CD4-positive, CD25-positive, alpha-beta regulatory T cell (primary cell): ENCODE data around the gene STIM1. TPM values are rescaled to one million over a fixed set of nuclear protein-coding genes. Genes with fewer than 3 reads are reported as not detected.

Experiments used
- ATAC-seq, 2 donors: fragments of 150-1000 bp; cut with Tn5 transposase; one replicate each; pipeline ENCODE4 v1.10.0; 2021; ENCODE audit warnings: low read depth in 2 of 2, moderate number of reproducible peaks in 2 of 2, moderate library complexity in 1 of 2
- DNase-seq, 3 donors: peaks; one replicate each; pipeline versions ENCODE4 v3.0.0 to v3.0.0-alpha.2; 2012 to 2022; ENCODE audit warnings: mixed read lengths in 1 of 3
- H3K27ac ChIP-seq: one replicate; pipeline ENCODE4 v1.7.0; 2013; ENCODE audit warnings: mild to moderate bottlenecking, low read length; ENCODE audit not compliant: insufficient read depth, poor library complexity, severe bottlenecking
- H3K27me3 ChIP-seq: one replicate; pipeline ENCODE4 v1.7.0; 2013; ENCODE audit warnings: low read length; ENCODE audit not compliant: control insufficient read depth, insufficient read depth
- H3K36me3 ChIP-seq: one replicate; pipeline ENCODE4 v1.7.0; 2013; ENCODE audit warnings: mild to moderate bottlenecking, low read length, moderate library complexity; ENCODE audit not compliant: control insufficient read depth, insufficient read depth
- H3K4me1 ChIP-seq: 2 replicates; pipeline ENCODE4 v1.7.0; 2013; ENCODE audit warnings: mild to moderate bottlenecking, low read length; ENCODE audit not compliant: insufficient read depth, control insufficient read depth, poor library complexity, severe bottlenecking
- H3K4me3 ChIP-seq: one replicate; pipeline ENCODE4 v1.7.0; 2013; ENCODE audit warnings: low read depth, mild to moderate bottlenecking, low read length, moderate library complexity
- H3K9me3 ChIP-seq, 2 experiments: 1 replicate in 1 of 2; 2 replicates in 1 of 2; pipeline ENCODE4 v1.7.0; 2013; ENCODE audit warnings: low read length in 2 of 2, mild to moderate bottlenecking in 1 of 2, moderate library complexity in 1 of 2; ENCODE audit not compliant: control insufficient read depth in 2 of 2
- H3K27ac Mint-ChIP-seq, 3 donors: one replicate each; pipeline ENCODE4 v1.8.0; 2020 to 2022; ENCODE audit warnings: mild to moderate bottlenecking in 3 of 3, mixed read lengths in 3 of 3, moderate library complexity in 2 of 3
- H3K27me3 Mint-ChIP-seq: one replicate; pipeline ENCODE4 v1.8.0; 2022; ENCODE audit warnings: mild to moderate bottlenecking, mixed read lengths
- H3K36me3 Mint-ChIP-seq: one replicate; pipeline ENCODE4 v1.8.0; 2020; ENCODE audit warnings: mixed read lengths
- H3K4me1 Mint-ChIP-seq, 4 donors: one replicate each; pipeline ENCODE4 v1.8.0; 2020 to 2022; ENCODE audit warnings: mixed read lengths in 4 of 4, mild to moderate bottlenecking in 1 of 4
- H3K4me3 Mint-ChIP-seq, 4 donors: one replicate each; pipeline ENCODE4 v1.8.0; 2020 to 2022; ENCODE audit warnings: mild to moderate bottlenecking in 4 of 4, mixed read lengths in 4 of 4, moderate library complexity in 3 of 4
- H3K9me3 Mint-ChIP-seq, 7 donors: one replicate each; pipeline ENCODE4 v1.8.0; 2020 to 2022; ENCODE audit warnings: mixed read lengths in 7 of 7, mild to moderate bottlenecking in 3 of 7, moderate library complexity in 2 of 7
- polyA plus RNA-seq, 4 donors: library from polyadenylated mRNA; unstranded; fragments of 300-500 nt; fragmentation: Illumina TruSeq; gene quantifications; one replicate each; pipeline ENCODE4 v1.2.3, GENCODE V29; 2021
- total RNA-seq: library from RNA; stranded (reverse); gene quantifications from one replicate; pipeline ENCODE4 v1.2.3, GENCODE V29; 2022

Gene STIM1
- total and polyA plus RNA-seq, 5 donors from 2014 or later, result 25.7 to 134 (median 29.8) TPM

DNA sequence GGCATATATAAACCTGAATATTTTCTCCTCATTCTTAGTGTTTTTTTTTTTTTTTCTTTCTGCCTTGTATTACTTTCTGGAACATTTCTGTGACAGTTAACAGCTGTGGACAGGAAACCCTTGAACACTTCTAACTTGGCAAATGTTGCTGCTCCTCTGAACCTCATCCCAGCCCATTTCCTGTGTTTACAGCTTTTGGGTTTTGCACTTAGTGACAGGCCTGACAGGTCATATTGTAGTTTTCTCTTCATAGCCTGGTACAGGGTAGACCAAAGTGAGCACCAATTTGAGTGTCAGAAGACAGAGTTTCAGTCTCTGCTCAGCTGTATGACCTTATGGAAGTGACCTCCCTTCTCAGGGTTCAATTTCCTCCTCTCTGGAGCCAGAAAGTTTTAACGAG lies 91.6 kb downstream of the STIM1 start:
- H3K4me1 ChIP-seq, result peaks cover 94% of the 10 kb centered on the region
- H3K4me1 Mint-ChIP-seq, result peaks cover 50 to 95% (median 85%) of the 10 kb centered on the region in 4 donors
- peak overlapping the region; percentile 80 for H3K27ac ChIP-seq
- H3K9me3 Mint-ChIP-seq, result peaks cover 0 to 4% (median 0%) of the 10 kb centered on the region in 7 donors
- peak overlapping the region; percentile 74 for H3K4me3 ChIP-seq
- peaks cover 3% of the 10 kb centered on the region for H3K36me3 Mint-ChIP-seq
- H3K27me3 Mint-ChIP-seq, result no peaks in the 10 kb centered on the region
- H3K27ac Mint-ChIP-seq, result peak overlapping the region; percentile 93 to 97 (median 95)
- peak in 2 of 3 donors; percentile 65 to 91 for DNase-seq
- H3K9me3 ChIP-seq, result no peaks in the 10 kb centered on the region
- H3K4me3 Mint-ChIP-seq, result peak overlapping the region; percentile 58 to 81 (median 76)
- H3K36me3 ChIP-seq, result no peaks in the 10 kb centered on the region
- H3K27me3 ChIP-seq, result no peaks in the 10 kb centered on the region
- peak; percentile 85 to 88 for ATAC-seq

DNA sequence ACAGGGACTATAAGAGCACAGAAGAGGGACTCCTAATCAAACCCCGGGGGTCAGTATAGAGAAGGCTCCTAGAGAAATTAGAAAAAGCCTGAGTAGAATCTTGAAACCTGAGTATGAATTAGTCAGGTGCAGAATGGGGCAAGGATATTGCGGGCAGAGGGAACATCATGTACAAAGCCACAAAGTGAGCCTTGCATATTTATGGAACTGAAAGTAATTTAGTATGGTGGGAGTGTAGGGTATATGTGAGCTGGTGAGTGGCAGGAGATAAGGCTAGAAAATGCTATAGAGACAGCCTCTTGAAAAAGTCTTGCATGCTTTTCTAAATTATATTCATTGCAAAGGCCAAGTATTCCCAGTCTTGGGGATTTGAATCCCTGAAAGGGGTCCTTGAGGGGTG lies 93.7 kb downstream of the STIM1 start:
- Histone ChIP-seq H3K27me3 (no peaks in the 10 kb centered on the region), H3K27ac (peak overlapping the region; percentile 80), H3K4me1 (peaks cover 94% of the 10 kb centered on the region), H3K4me3 (peak overlapping the region; percentile 74), H3K9me3 (no peaks in the 10 kb centered on the region), H3K36me3 (no peaks in the 10 kb centered on the region)
- ATAC-seq (no peak), DNase-seq (peak in 2 of 3 donors; percentile 9 to 53)
- Mint-ChIP-seq H3K36me3 (peaks cover 11% of the 10 kb centered on the region), H3K4me3 (peak overlapping the region; percentile 43 to 58 (median 48)), H3K4me1 (peaks cover 51 to 95% (median 83%) of the 10 kb centered on the region in 4 donors), H3K27ac (peak overlapping the region; percentile 87 to 97 (median 95)), H3K9me3 (peaks cover 0 to 4% (median 1%) of the 10 kb centered on the region in 7 donors), H3K27me3 (no peaks in the 10 kb centered on the region)

DNA sequence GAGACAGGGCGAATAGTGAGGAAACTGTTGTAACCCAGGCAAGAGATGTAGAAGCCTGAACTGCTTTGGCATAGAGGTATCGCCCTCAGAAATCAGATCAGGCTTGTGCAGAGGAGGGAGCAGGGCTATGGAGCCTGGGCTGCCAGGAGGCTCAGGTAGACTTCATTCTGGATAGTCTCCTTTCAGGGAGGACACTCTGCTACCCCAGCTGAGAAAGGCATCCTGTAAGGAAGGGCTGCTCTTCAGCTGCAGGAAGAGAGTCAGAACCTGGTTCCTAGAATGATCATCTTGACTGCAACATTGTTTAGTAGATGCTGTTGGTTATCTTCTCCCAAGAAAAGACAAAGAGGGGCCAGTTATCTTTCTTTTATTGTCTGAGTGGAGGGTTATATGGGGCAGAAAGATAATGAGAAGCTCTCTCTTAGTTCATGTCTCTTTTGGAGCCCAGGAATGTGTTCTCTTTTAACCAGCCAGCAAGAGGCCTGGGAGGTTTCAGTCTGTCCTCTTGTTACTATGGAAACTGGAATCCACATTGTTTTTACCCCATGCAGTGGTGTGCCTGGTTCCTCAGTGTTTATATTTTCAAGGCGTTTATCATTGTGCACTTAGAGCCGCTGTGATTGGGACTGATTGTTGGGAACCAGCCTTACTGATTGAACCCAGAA lies 95.7 kb downstream of the STIM1 start:
- Mint-ChIP-seq H3K27me3 (no peaks in the 10 kb centered on the region), H3K27ac (peak overlapping the region; percentile 82 to 97 (median 95)), H3K36me3 (peaks cover 15% of the 10 kb centered on the region), H3K9me3 (peaks cover 0 to 4% (median 1%) of the 10 kb centered on the region in 7 donors), H3K4me3 (peak overlapping the region; percentile 33 to 72 (median 64)), H3K4me1 (peaks cover 65 to 99% (median 86%) of the 10 kb centered on the region in 4 donors)
- Histone ChIP-seq H3K4me1 (peaks cover 96% of the 10 kb centered on the region), H3K27me3 (no peaks in the 10 kb centered on the region), H3K27ac (peak overlapping the region; percentile 80), H3K9me3 (no peaks in the 10 kb centered on the region), H3K36me3 (no peaks in the 10 kb centered on the region), H3K4me3 (peak overlapping the region; percentile 39)
- peak in 1 of 2 donors; percentile 6 for ATAC-seq
- DNase-seq, result peak in 2 of 3 donors; percentile 11 to 58

DNA sequence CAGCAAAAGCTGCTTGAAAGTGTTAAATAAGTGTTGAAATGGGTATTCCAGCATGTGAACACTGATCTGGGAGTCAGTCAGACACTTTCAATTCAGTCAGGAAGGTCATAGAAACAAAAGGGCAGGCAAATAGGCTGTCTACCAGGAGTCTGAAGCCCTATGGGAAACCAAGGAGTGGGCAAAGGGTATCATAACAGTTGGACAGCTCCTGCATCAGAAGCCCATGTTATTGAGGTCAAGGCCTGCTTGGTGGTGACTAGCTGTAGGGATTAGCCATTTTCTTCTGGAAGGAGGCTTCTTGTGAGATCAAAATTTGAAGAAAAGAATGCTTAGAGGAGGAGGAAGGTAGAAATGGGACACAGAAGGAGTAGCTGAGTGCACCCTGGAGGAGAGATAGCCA lies 97.3 kb downstream of the STIM1 start:
- H3K36me3 ChIP-seq, result no peaks in the 10 kb centered on the region
- peak overlapping the region; percentile 26 for H3K4me3 ChIP-seq
- H3K27ac ChIP-seq, result peak overlapping the region; percentile 44
- peaks cover 83% of the 10 kb centered on the region for H3K4me1 ChIP-seq
- Mint-ChIP-seq H3K4me3 (peak overlapping the region in 3 of 4 donors; percentile 42 to 49 (median 46)), H3K27me3 (no peaks in the 10 kb centered on the region), H3K27ac (peak overlapping the region; percentile 89 to 97 (median 92)), H3K9me3 (peaks cover 0 to 2% (median 0%) of the 10 kb centered on the region in 7 donors), H3K4me1 (peaks cover 52 to 94% (median 79%) of the 10 kb centered on the region in 4 donors), H3K36me3 (peaks cover 21% of the 10 kb centered on the region)
- no peak for ATAC-seq
- H3K9me3 ChIP-seq, result no peaks in the 10 kb centered on the region
- no peak for DNase-seq
- no peaks in the 10 kb centered on the region for H3K27me3 ChIP-seq

DNA sequence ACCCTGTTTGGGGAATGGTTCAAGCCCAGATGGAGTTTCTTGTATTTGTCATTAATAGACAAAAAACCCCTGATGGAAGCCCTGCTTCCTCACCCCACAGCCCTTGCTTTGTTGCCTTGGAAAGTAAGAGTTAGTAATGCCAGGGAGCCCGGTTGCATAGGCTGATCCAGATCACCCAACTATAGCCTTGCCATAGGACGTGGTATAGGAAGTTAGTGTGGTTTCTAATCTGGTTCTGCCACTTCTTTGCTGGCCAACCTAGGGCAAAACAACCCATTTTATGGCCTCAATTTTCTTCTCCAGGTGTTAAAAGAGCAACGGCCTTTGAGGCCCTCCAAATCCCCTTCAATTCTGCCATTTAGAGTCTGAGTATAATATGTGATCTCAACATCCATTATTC lies 97.9 kb downstream of the STIM1 start:
- Mint-ChIP-seq H3K4me3 (peak overlapping the region in 3 of 4 donors; percentile 34 to 61 (median 49)), H3K4me1 (peaks cover 48 to 93% (median 76%) of the 10 kb centered on the region in 4 donors), H3K9me3 (peaks cover 0 to 2% (median 0%) of the 10 kb centered on the region in 7 donors), H3K36me3 (peaks cover 21% of the 10 kb centered on the region), H3K27ac (peak overlapping the region; percentile 89 to 97 (median 92)), H3K27me3 (no peaks in the 10 kb centered on the region)
- no peak overlapping the region for H3K27ac ChIP-seq
- H3K27me3 ChIP-seq, result no peaks in the 10 kb centered on the region
- ATAC-seq (no peak), DNase-seq (peak in 1 of 3 donors; percentile 46)
- no peaks in the 10 kb centered on the region for H3K36me3 ChIP-seq
- H3K9me3 ChIP-seq, result no peaks in the 10 kb centered on the region
- H3K4me1 ChIP-seq, result peaks cover 77% of the 10 kb centered on the region
- peak overlapping the region; percentile 26 for H3K4me3 ChIP-seq

DNA sequence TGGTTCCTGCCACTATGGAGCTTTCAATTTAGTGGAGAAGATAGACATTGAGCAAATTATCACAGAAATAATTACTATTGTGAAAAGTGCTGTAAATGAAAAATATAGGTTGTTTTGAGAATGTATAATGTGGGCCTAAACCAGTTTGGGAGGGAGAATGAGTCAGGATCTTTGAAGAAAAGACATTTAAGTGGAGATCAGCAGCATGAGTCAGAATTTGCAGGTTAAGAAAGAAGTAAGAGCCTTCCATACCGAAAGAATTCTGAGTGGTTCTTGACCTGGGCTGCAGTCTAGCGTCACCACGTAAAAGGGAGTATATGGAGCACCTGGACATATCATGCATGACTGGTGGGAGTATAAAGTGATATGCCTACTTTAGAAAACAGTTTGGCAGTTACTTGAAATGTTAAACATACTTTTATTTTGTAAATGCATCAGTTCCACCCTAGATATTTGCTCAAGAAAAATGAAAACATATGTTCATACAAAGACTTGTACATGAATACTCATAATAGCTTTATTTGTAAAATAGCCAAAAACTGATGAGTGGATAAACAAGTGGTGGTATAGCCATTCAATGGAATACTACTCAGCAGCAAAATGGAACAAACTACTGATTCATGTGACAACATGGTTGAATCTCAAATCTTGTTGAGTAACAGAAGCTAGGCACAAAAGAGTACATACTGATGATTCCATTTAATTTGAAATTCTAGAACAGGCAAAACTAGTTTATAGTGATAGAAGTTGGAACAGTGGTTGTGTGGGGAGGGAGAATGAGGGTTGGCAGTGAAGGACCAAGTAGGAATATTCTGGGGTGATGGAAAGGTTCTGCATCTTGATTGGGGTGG lies 99.2 kb downstream of the STIM1 start:
- H3K27me3 ChIP-seq, result no peaks in the 10 kb centered on the region
- Mint-ChIP-seq H3K4me3 (peak overlapping the region; percentile 20 to 68 (median 31)), H3K27me3 (no peaks in the 10 kb centered on the region)

DNA sequence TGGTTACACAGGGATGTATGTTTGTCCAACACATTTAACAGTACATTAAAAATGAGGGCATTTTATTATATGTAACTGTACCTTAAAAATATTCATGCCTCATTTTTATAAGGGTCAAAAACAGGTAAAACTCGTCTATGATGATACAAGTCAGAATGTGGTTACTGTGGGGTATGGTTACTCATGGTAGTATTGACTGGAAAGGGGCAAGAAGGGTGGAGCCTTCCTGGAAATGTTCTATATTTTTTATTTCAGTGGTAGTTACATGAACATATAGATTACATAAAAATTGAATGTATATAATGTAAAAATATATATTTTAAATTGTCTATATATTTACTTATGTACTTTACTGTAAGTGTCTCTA lies 99.8 kb downstream of the STIM1 start:
- H3K4me3 ChIP-seq, result peak overlapping the region; percentile 30
- peak in 1 of 3 donors; percentile 69 for DNase-seq

More for the DNA sequence above, 99.2 kb downstream of the STIM1 start:
- Histone ChIP-seq H3K9me3 (no peaks in the 10 kb centered on the region), H3K36me3 (no peaks in the 10 kb centered on the region), H3K4me3 (peak overlapping the region; percentile 30), H3K4me1 (peaks cover 66% of the 10 kb centered on the region), H3K27ac (no peak overlapping the region)
- peaks cover 30% of the 10 kb centered on the region for H3K36me3 Mint-ChIP-seq
- ATAC-seq (no peak), DNase-seq (peak in 1 of 3 donors; percentile 33)
- peaks cover 0 to 2% (median 0%) of the 10 kb centered on the region in 7 donors for H3K9me3 Mint-ChIP-seq
- H3K4me1 Mint-ChIP-seq, result peaks cover 46 to 93% (median 75%) of the 10 kb centered on the region in 4 donors
- H3K27ac Mint-ChIP-seq, result peak overlapping the region; percentile 79 to 97 (median 80)

More for the DNA sequence above, 99.8 kb downstream of the STIM1 start:
- H3K27me3 ChIP-seq, result no peaks in the 10 kb centered on the region
- no peak overlapping the region for H3K27ac ChIP-seq
- H3K4me1 ChIP-seq, result peaks cover 63% of the 10 kb centered on the region
- ATAC-seq, result peak; percentile 57 to 60
- H3K9me3 Mint-ChIP-seq, result peaks cover 0 to 2% (median 0%) of the 10 kb centered on the region in 7 donors
- peak overlapping the region; percentile 6 to 68 (median 26) for H3K4me3 Mint-ChIP-seq
- peak overlapping the region in 2 of 3 donors; percentile 17 to 80 for H3K27ac Mint-ChIP-seq
- peaks cover 49 to 93% (median 76%) of the 10 kb centered on the region in 4 donors for H3K4me1 Mint-ChIP-seq
- H3K36me3 Mint-ChIP-seq, result peaks cover 30% of the 10 kb centered on the region
- no peaks in the 10 kb centered on the region for H3K9me3 ChIP-seq
- no peaks in the 10 kb centered on the region for H3K36me3 ChIP-seq
- H3K27me3 Mint-ChIP-seq, result no peaks in the 10 kb centered on the region
